ENCODE data around the gene AGGF1.

- TF ChIP-seq, protein P1, sequence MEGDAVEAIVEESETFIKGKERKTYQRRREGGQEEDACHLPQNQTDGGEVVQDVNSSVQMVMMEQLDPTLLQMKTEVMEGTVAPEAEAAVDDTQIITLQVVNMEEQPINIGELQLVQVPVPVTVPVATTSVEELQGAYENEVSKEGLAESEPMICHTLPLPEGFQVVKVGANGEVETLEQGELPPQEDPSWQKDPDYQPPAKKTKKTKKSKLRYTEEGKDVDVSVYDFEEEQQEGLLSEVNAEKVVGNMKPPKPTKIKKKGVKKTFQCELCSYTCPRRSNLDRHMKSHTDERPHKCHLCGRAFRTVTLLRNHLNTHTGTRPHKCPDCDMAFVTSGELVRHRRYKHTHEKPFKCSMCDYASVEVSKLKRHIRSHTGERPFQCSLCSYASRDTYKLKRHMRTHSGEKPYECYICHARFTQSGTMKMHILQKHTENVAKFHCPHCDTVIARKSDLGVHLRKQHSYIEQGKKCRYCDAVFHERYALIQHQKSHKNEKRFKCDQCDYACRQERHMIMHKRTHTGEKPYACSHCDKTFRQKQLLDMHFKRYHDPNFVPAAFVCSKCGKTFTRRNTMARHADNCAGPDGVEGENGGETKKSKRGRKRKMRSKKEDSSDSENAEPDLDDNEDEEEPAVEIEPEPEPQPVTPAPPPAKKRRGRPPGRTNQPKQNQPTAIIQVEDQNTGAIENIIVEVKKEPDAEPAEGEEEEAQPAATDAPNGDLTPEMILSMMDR (IDR thresholded peaks at IDR 0.05): no peak
- TF ChIP-seq NR3C1 (CRISPR knock-in tag; conservative IDR thresholded peaks at IDR 0.05; ENCODE audit: low read depth): no peak
Observed at GRCh38 chr5:77010243-77010642, 20.0 kb upstream of the AGGF1 start.
